Measurements from ENCODE around the gene ARL16.
"Not testable (repeated sequence)": the region's sequence is repeated elsewhere in the genome, so short reads cannot be mapped to it uniquely, and the experiment has no call there.

Gene ARL16

GRCh38 chr17:81681672-81682071, 1.9 kb downstream of the ARL16 start:
- no peak for DNase-seq
- in situ Hi-C loops (cut with MboI; ENCODE audit: low pct_unique_long_range_greater_than_20kb, low sequenced_read_pairs) = no loop called here

GRCh38 chr17:81680150-81680549, 3.4 kb downstream of the ARL16 start:
- in situ Hi-C loops (cut with MboI; ENCODE audit: low pct_unique_long_range_greater_than_20kb, low sequenced_read_pairs) = no loop called here
- DNase-seq = no peak

GRCh38 chr17:81676906-81677305, 6.7 kb downstream of the ARL16 start:
- in situ Hi-C loops (cut with MboI; ENCODE audit: low pct_unique_long_range_greater_than_20kb, low sequenced_read_pairs) = no loop called here
- no peak for DNase-seq

GRCh38 chr17:81675515-81676221, 7.9 kb downstream of the ARL16 start:
- peak; percentile 70 for DNase-seq

GRCh38 chr17:81673561-81674258, 9.9 kb downstream of the ARL16 start:
- in situ Hi-C loops (cut with MboI; ENCODE audit: low pct_unique_long_range_greater_than_20kb, low sequenced_read_pairs) = no loop called here
- no peak for DNase-seq

More at GRCh38 chr17:81675515-81676221, 7.9 kb downstream of the ARL16 start:
- in situ Hi-C loops (cut with MboI; ENCODE audit: low pct_unique_long_range_greater_than_20kb, low sequenced_read_pairs) = not testable (repeated sequence)

- DNase-seq = no peak
- in situ Hi-C loops (cut with MboI; ENCODE audit: low pct_unique_long_range_greater_than_20kb, low sequenced_read_pairs) = no loop called here
Measured at GRCh38 chr17:81672954-81673353, 10.6 kb downstream of the ARL16 start.

GRCh38 chr17:81672504-81672903, 11.1 kb downstream of the ARL16 start:
- no peak for DNase-seq
- in situ Hi-C loops (cut with MboI; ENCODE audit: low pct_unique_long_range_greater_than_20kb, low sequenced_read_pairs) = no loop called here

GRCh38 chr17:81667754-81668153, 15.8 kb downstream of the ARL16 start:
- in situ Hi-C loops (cut with MboI; ENCODE audit: low pct_unique_long_range_greater_than_20kb, low sequenced_read_pairs) = no loop called here
- DNase-seq = peak; percentile 62

- DNase-seq = peak; percentile 94
- in situ Hi-C loops (cut with MboI; ENCODE audit: low pct_unique_long_range_greater_than_20kb, low sequenced_read_pairs) = no loop called here
Measured at GRCh38 chr17:81666342-81667191, 17.0 kb downstream of the ARL16 start, which contains the start of the genes CCDC137 and OXLD1. Gene CCDC137 (plus strand): TSS chr17:81666737. CDS start chr17:81666767, 30 bp downstream. Gene OXLD1 (minus strand): TSS chr17:81666605. CDS start chr17:81666577, 28 bp downstream.

GRCh38 chr17:81666092-81666341, 17.6 kb downstream of the ARL16 start:
- no peak for DNase-seq
- in situ Hi-C loops (cut with MboI; ENCODE audit: low pct_unique_long_range_greater_than_20kb, low sequenced_read_pairs) = no loop called here

GRCh38 chr17:81665205-81666091, 18.1 kb downstream of the ARL16 start:
- in situ Hi-C loops (cut with MboI; ENCODE audit: low pct_unique_long_range_greater_than_20kb, low sequenced_read_pairs) = no loop called here
- peak; percentile 39 for DNase-seq

GRCh38 chr17:81664051-81664470, 19.5 kb downstream of the ARL16 start:
- in situ Hi-C loops (cut with MboI; ENCODE audit: low pct_unique_long_range_greater_than_20kb, low sequenced_read_pairs) = no loop called here
- DNase-seq = no peak

GRCh38 chr17:81662002-81662401, 21.6 kb downstream of the ARL16 start:
- in situ Hi-C loops (cut with MboI; ENCODE audit: low pct_unique_long_range_greater_than_20kb, low sequenced_read_pairs) = no loop called here
- no peak for DNase-seq

GRCh38 chr17:81660441-81660840, 23.2 kb downstream of the ARL16 start:
- no peak for DNase-seq
- in situ Hi-C loops (cut with MboI; ENCODE audit: low pct_unique_long_range_greater_than_20kb, low sequenced_read_pairs) = no loop called here

GRCh38 chr17:81659038-81659437, 24.6 kb downstream of the ARL16 start:
- no peak for DNase-seq

GRCh38 chr17:81656835-81657234, 26.8 kb downstream of the ARL16 start:
- in situ Hi-C loops (cut with MboI; ENCODE audit: low pct_unique_long_range_greater_than_20kb, low sequenced_read_pairs) = no loop called here
- DNase-seq = peak; percentile 28

More at GRCh38 chr17:81659038-81659437, 24.6 kb downstream of the ARL16 start:
- in situ Hi-C loops (cut with MboI; ENCODE audit: low pct_unique_long_range_greater_than_20kb, low sequenced_read_pairs) = no loop called here

GRCh38 chr17:81656118-81656743, 27.4 kb downstream of the ARL16 start, which contains the start of gene PDE6G:
Gene PDE6G (minus strand): TSS chr17:81656542. CDS start chr17:81653305, 3,237 bp downstream.
- no peak for DNase-seq
- in situ Hi-C loops (cut with MboI; ENCODE audit: low pct_unique_long_range_greater_than_20kb, low sequenced_read_pairs) = no loop called here

- no peak for DNase-seq
- in situ Hi-C loops (cut with MboI; ENCODE audit: low pct_unique_long_range_greater_than_20kb, low sequenced_read_pairs) = no loop called here
Measured at GRCh38 chr17:81655378-81656117, 28.0 kb downstream of the ARL16 start.

All from KBM-7 (cell line).